ENCODE measurements around the gene WNK4.

WNK4 gene

DNA sequence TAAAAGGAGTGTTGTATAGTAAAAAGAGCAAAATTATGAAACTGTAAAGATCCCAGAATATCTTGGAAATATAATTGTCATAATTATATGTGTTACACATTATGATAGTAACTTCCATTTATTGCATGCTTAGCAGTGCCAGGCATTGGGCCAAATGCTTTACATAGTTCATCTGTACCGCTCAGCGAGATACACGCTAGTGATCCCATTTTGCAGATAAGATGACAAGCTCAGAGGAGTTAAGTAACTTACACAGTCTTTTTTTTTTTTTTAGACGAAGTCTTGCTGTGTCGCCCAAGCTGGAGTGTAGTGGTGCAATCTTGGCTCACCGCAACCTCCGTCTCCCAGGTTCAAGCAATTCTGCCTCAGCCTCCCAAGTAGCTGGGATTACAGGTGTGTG lies 28.8 kb upstream of the WNK4 start:
- DNase-seq (ENCODE audit: low spot score) (no peak), ATAC-seq (ENCODE audit: low read depth) (no peak)
- Histone ChIP-seq H3K27me3 (ENCODE audit: insufficient read depth, poor library complexity, severe bottlenecking) (no peaks in the 10 kb centered on the region), H3K9me3 (ENCODE audit: severe bottlenecking) (no peaks in the 10 kb centered on the region), H3K36me3 (ENCODE audit: low read depth) (no peaks in the 10 kb centered on the region), H3K4me3 (ENCODE audit: severe bottlenecking) (no peak overlapping the region), H3K27ac (ENCODE audit: poor library complexity, severe bottlenecking) (no peak overlapping the region), H3K4me1 (ENCODE audit: insufficient read depth, poor library complexity, severe bottlenecking) (no peaks in the 10 kb centered on the region)
- TF ChIP-seq, protein P1, sequence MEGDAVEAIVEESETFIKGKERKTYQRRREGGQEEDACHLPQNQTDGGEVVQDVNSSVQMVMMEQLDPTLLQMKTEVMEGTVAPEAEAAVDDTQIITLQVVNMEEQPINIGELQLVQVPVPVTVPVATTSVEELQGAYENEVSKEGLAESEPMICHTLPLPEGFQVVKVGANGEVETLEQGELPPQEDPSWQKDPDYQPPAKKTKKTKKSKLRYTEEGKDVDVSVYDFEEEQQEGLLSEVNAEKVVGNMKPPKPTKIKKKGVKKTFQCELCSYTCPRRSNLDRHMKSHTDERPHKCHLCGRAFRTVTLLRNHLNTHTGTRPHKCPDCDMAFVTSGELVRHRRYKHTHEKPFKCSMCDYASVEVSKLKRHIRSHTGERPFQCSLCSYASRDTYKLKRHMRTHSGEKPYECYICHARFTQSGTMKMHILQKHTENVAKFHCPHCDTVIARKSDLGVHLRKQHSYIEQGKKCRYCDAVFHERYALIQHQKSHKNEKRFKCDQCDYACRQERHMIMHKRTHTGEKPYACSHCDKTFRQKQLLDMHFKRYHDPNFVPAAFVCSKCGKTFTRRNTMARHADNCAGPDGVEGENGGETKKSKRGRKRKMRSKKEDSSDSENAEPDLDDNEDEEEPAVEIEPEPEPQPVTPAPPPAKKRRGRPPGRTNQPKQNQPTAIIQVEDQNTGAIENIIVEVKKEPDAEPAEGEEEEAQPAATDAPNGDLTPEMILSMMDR (IDR thresholded peaks at IDR 0.05; ENCODE audit: poor library complexity, severe bottlenecking) = no peak

DNA sequence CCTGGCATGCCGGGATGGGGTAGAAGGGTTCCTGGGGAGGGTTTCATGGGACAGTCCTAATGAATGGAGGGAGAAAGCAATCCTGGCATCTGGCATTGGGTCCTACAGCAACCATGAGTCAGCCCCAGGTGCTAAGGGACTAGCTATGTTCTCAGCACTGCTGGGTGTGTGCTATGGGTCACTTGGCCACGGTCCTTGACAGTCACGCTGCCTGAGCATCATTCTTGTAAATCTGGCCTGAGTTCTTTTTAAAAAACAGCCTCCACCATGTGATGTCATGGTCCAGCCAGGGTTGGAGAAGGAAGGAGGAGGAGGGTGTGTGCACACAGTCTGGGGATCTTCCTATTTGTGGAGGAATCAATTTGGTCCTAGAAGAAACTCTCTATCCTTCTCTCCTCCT lies 25.6 kb upstream of the WNK4 start:
- TF ChIP-seq, protein P1 (IDR thresholded peaks at IDR 0.05; ENCODE audit: poor library complexity, severe bottlenecking) = no peak
- ATAC-seq (ENCODE audit: low read depth) (peak; percentile 59), DNase-seq (ENCODE audit: low spot score) (no peak)
- Histone ChIP-seq H3K27ac (ENCODE audit: poor library complexity, severe bottlenecking) (no peak overlapping the region), H3K4me1 (ENCODE audit: insufficient read depth, poor library complexity, severe bottlenecking) (no peaks in the 10 kb centered on the region), H3K9me3 (ENCODE audit: severe bottlenecking) (no peaks in the 10 kb centered on the region), H3K36me3 (ENCODE audit: low read depth) (no peaks in the 10 kb centered on the region), H3K4me3 (ENCODE audit: severe bottlenecking) (no peak overlapping the region), H3K27me3 (ENCODE audit: insufficient read depth, poor library complexity, severe bottlenecking) (no peaks in the 10 kb centered on the region)

DNA sequence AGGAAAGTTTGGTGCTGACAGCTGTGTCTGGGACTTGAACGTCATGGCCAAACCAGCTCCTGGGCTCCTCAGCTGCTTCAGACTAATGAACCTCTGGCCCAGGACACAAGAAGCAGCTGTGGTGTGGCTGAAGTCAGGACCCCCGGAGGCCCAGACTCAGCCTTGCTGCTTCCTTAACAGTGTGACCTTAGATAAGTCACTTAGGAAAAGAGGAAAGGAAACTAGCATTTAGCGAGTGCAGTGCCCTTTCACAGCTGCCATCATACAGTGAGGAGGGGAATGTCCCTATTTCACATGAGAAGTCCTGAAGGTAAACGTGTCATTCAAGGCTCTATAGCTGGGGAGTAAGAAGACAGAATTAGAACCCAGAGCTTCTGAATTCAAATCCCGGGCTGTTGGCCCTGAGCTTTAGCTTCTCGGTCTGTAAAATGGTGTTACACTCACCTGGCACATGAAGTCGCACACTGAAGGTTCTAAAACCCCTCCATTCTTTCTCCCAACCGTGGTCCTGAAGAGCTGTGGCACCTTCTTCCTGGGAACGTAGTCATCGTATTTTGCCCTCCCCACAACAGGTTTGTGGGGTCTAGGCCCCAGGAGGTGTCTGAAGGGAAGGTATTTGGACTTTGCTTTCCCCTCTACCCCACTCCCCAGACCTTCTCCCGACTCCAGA lies 20.3 kb upstream of the WNK4 start:
- Histone ChIP-seq H3K4me3 (ENCODE audit: severe bottlenecking) (no peak overlapping the region), H3K27ac (ENCODE audit: poor library complexity, severe bottlenecking) (no peak overlapping the region), H3K9me3 (ENCODE audit: severe bottlenecking) (no peaks in the 10 kb centered on the region), H3K4me1 (ENCODE audit: insufficient read depth, poor library complexity, severe bottlenecking) (no peaks in the 10 kb centered on the region), H3K27me3 (ENCODE audit: insufficient read depth, poor library complexity, severe bottlenecking) (peaks cover 8% of the 10 kb centered on the region), H3K36me3 (ENCODE audit: low read depth) (no peaks in the 10 kb centered on the region)
- TF ChIP-seq, protein P1 (IDR thresholded peaks at IDR 0.05; ENCODE audit: poor library complexity, severe bottlenecking) = no peak
- ATAC-seq (ENCODE audit: low read depth) (no peak), DNase-seq (ENCODE audit: low spot score) (no peak)

DNA sequence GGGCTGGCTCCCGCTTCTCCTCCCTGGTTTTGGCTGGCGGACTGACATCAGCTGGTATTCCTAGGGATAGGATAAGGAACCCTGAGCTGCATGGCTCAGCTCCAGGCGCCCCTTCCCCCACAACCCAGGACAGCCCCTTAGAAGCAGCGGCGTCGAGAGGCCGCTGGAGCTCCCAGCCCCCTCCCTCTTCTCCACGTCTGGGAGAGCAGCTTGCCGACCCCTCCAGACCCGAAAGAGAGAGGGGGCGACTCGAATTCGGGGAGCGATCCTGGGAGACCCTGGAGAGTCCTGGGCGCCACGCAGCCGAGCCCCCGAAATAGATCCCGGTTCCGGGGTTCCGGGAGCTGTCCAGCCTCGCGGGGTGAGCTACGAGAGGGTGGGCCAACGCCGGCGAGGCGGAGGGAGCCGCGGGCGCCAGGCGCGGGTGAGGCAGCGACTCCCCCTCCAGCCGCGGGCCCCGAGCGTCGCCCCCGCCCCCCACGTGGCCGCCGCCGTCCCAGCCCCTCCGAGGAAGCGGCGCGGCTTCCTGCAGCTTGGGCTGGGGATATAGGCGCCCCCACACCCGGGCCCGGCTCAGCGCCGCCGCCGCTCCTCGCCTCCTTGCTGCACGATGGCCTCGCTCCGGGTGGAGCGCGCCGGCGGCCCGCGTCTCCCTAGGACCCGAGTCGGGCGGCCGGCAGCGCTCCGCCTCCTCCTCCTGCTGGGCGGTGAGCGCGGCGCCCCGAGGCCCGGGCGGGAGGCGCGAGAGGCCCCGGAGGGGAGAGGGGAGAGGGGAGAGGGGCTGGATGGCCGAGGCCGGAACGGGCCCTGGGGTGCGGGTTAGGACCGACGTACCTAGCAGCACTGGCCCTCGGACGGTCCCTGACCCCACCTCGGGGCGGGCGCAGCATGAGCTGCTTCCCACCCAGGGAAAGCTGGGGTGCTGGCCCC lies 19.5 kb upstream of the WNK4 start, which contains the start of gene RAMP2:
TSS of gene RAMP2 (plus strand) at position 576 of the 930 bp plus-strand sequence. CDS start at position 611, 35 bp downstream.
- peaks cover 8% of the 10 kb centered on the region for H3K27me3 ChIP-seq (ENCODE audit: insufficient read depth, poor library complexity, severe bottlenecking)
- DNase-seq (ENCODE audit: low spot score) = no peak
- H3K4me1 ChIP-seq (ENCODE audit: insufficient read depth, poor library complexity, severe bottlenecking) = no peaks in the 10 kb centered on the region
- H3K36me3 ChIP-seq (ENCODE audit: low read depth) = no peaks in the 10 kb centered on the region
- H3K4me3 ChIP-seq (ENCODE audit: severe bottlenecking) = peak within 1 kb of the TSS; percentile 27
- no peaks in the 10 kb centered on the region for H3K9me3 ChIP-seq (ENCODE audit: severe bottlenecking)
- TF ChIP-seq, protein P1 (IDR thresholded peaks at IDR 0.05; ENCODE audit: poor library complexity, severe bottlenecking) = no peak
- H3K27ac ChIP-seq (ENCODE audit: poor library complexity, severe bottlenecking) = no peak within 1 kb of the TSS
- ATAC-seq (ENCODE audit: low read depth) = peak; percentile 53

All from RWPE2 (cell line).